ENCODE results near the gene NOTCH4.

GRCh38 chr6:32244270-32244669, 20.4 kb upstream of the NOTCH4 start:
- no peak for TF ChIP-seq YY1 (IDR thresholded peaks at IDR 0.05; ENCODE audit: insufficient read depth, insufficient read length)
- TF ChIP-seq SUZ12 (IDR thresholded peaks at IDR 0.05; ENCODE audit: extremely low read depth, insufficient read depth, insufficient read length), result no peak
- TF ChIP-seq ZNF274 (IDR thresholded peaks at IDR 0.05; ENCODE audit: low read depth, low read length), result no peak
